Activated CD4-positive, alpha-beta memory T cell treated with anti-CD3 and anti-CD28 coated beads, Interleukin-2, amount 10 ng/mL, durations not matched to agents 7 days and 5 days (primary cell): ENCODE data around the gene SEMA4A. TPM values are rescaled to one million over a fixed set of nuclear protein-coding genes. Genes with fewer than 3 reads are reported as not detected.

ENCODE experiments used
- CTCF ChIA-PET: fragments of 350-600 bp; sonication (Branson Sonifier 250); formaldehyde crosslinking; loops from one replicate; lab custom pipeline; 2021; ENCODE audit warnings: antibody characterized with exemption, inconsistent platforms; lab: Charles Lee
- POLR2A ChIA-PET: fragments of 350-600 bp; sonication (Branson Sonifier 250); formaldehyde crosslinking; loops from one replicate; lab custom pipeline; 2021; ENCODE audit warnings: antibody characterized with exemption; lab: Charles Lee
- DNase-seq: peaks from one replicate; pipeline ENCODE4 v3.0.0-alpha.2; 2020
- H3K27ac Mint-ChIP-seq: one replicate; pipeline ENCODE4 v1.8.0; 2021; ENCODE audit warnings: mild to moderate bottlenecking, mixed read lengths
- H3K27me3 Mint-ChIP-seq: one replicate; pipeline ENCODE4 v1.8.0; 2021; ENCODE audit warnings: mixed read lengths
- H3K36me3 Mint-ChIP-seq: one replicate; pipeline ENCODE4 v1.8.0; 2021; ENCODE audit warnings: low read depth, mixed read lengths
- H3K4me1 Mint-ChIP-seq: one replicate; pipeline ENCODE4 v1.8.0; 2021; ENCODE audit warnings: mixed read lengths
- H3K4me3 Mint-ChIP-seq: one replicate; pipeline ENCODE4 v1.8.0; 2021; ENCODE audit warnings: mild to moderate bottlenecking, mixed read lengths
- H3K9me3 Mint-ChIP-seq: one replicate; pipeline ENCODE4 v1.8.0; 2021; ENCODE audit warnings: mixed read lengths
- total RNA-seq, 2 experiments: library from RNA; stranded (reverse); gene quantifications; one replicate each; pipeline ENCODE4 v1.2.3, GENCODE V29; 2021

Gene SEMA4A
- total RNA-seq, 2 experiments from 2014 or later = 20.8 to 21.5 TPM

DNA sequence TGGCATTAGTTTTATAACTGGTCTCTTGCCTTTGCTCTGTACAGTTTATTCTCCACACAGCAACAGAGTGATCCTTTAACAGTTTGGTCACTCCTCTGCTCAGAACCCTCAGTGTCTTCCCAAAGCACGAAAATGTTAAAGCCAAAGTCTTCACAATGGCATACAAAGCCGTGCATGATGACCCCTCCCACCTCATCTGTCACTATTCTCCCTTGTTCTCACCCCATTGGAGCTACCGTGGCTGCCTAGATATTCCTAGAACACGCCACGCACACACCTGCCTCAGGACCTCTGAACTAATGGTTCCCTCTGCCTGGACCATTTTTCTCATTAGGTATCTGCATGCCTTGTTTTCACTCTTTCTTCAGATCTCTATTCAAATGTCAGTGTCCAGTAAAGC, 8.6 kb upstream of the SEMA4A start:
- Mint-ChIP-seq H3K4me3 (no peak overlapping the region), H3K4me1 (peaks cover 29% of the 10 kb centered on the region), H3K27ac (no peak overlapping the region), H3K9me3 (no peaks in the 10 kb centered on the region), H3K36me3 (no peaks in the 10 kb centered on the region), H3K27me3 (no peaks in the 10 kb centered on the region)
- ChIA-PET POLR2A (interaction anchor here (1.1 to 4.7 kb wide), 2 partner anchors 68 to 138 kb away, joined by 5 to 28 read pairs; partner anchors contain the start of genes PMF1 and SMG5), CTCF (interaction anchor here (0.9 to 11.5 kb wide), 5 partner anchors 53 to 174 kb away, joined by 3 to 179 read pairs (median 6); no protein-coding TSS in a partner anchor)
- no peak for DNase-seq

DNA sequence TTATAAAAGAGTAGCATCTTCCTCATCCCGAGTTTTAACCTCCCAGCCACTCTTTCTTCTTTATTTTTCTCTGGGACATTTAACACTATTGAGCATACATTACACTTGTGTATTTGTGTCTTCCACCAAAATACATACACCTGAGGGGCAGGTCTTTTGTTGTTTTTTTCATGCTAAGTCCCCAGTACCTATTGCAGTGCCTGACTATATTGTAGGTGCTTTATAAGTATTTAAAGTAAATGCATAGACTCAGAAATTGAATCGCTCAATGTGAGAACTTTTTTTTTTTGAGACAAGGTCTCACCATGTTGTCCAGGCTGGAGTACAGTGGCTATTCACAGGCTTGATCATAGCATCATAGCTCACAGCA, 7.8 kb upstream of the SEMA4A start:
- POLR2A ChIA-PET = interaction anchor here (0.7 to 4.7 kb wide), 7 partner anchors 11 to 173 kb away, joined by 3 to 43 read pairs (median 5); partner anchors contain the start of genes PMF1 and SMG5

GRCh38 chr1:156146020-156146768, 7.2 kb upstream of the SEMA4A start:
- Mint-ChIP-seq H3K9me3 (no peaks in the 10 kb centered on the region), H3K4me3 (peak overlapping the region; percentile 23), H3K27me3 (no peaks in the 10 kb centered on the region), H3K27ac (peak overlapping the region; percentile 68), H3K4me1 (peaks cover 29% of the 10 kb centered on the region), H3K36me3 (no peaks in the 10 kb centered on the region)
- POLR2A ChIA-PET = interaction anchor here (0.7 to 4.7 kb wide), 9 partner anchors 12 to 173 kb away, joined by 3 to 43 read pairs (median 6); partner anchors contain the start of genes PMF1, SLC25A44 and SMG5
- peak; percentile 54 for DNase-seq
- CTCF ChIA-PET = interaction anchor here (0.6 to 11.5 kb wide), 17 partner anchors 9 to 173 kb away, joined by 3 to 179 read pairs (median 5); partner anchors contain the start of genes PMF1 and SLC25A44

More for the DNA sequence above, 7.8 kb upstream of the SEMA4A start:
- Mint-ChIP-seq H3K4me3 (no peak overlapping the region), H3K36me3 (no peaks in the 10 kb centered on the region), H3K9me3 (no peaks in the 10 kb centered on the region), H3K4me1 (peaks cover 29% of the 10 kb centered on the region), H3K27ac (peak overlapping the region; percentile 68), H3K27me3 (no peaks in the 10 kb centered on the region)
- CTCF ChIA-PET = interaction anchor here (0.6 to 11.5 kb wide), 17 partner anchors 10 to 173 kb away, joined by 3 to 179 read pairs (median 5); partner anchors contain the start of genes PMF1 and SLC25A44
- DNase-seq = no peak

- no peaks in the 10 kb centered on the region for H3K36me3 Mint-ChIP-seq
- ChIA-PET CTCF (interaction anchor here (1.2 to 11.5 kb wide), 7 partner anchors 9 to 172 kb away, joined by 4 to 179 read pairs (median 6); no protein-coding TSS in a partner anchor), POLR2A (interaction anchor here (1.3 to 4.7 kb wide), 7 partner anchors 13 to 135 kb away, joined by 4 to 43 read pairs (median 8); partner anchors contain the start of genes PMF1, SLC25A44 and SMG5)
- H3K9me3 Mint-ChIP-seq = no peaks in the 10 kb centered on the region
- no peak for DNase-seq
- peaks cover 29% of the 10 kb centered on the region for H3K4me1 Mint-ChIP-seq
- H3K4me3 Mint-ChIP-seq = peak overlapping the region; percentile 23
- H3K27me3 Mint-ChIP-seq = no peaks in the 10 kb centered on the region
- H3K27ac Mint-ChIP-seq = peak overlapping the region; percentile 68
Observed at GRCh38 chr1:156146769-156147405, 6.5 kb upstream of the SEMA4A start.

- Mint-ChIP-seq H3K9me3 (no peaks in the 10 kb centered on the region), H3K36me3 (no peaks in the 10 kb centered on the region), H3K4me3 (no peak overlapping the region), H3K27me3 (no peaks in the 10 kb centered on the region), H3K27ac (peak overlapping the region; percentile 73), H3K4me1 (peaks cover 39% of the 10 kb centered on the region)
- DNase-seq = no peak
- ChIA-PET POLR2A (interaction anchor here (1.0 to 4.7 kb wide), 7 partner anchors 13 to 77 kb away, joined by 3 to 43 read pairs (median 8); partner anchors contain the start of genes PMF1 and SLC25A44), CTCF (interaction anchor here (0.6 to 11.5 kb wide), 10 partner anchors 12 to 452 kb away, joined by 3 to 179 read pairs (median 4); partner anchors contain the start of gene PMF1)
Observed at GRCh38 chr1:156148216-156148615, 5.2 kb upstream of the SEMA4A start.

GRCh38 chr1:156149374-156150332, 3.7 kb upstream of the SEMA4A start:
- H3K27ac Mint-ChIP-seq = no peak overlapping the region
- H3K27me3 Mint-ChIP-seq = no peaks in the 10 kb centered on the region
- H3K9me3 Mint-ChIP-seq = no peaks in the 10 kb centered on the region
- ChIA-PET POLR2A (interaction anchor here (0.6 to 4.7 kb wide), 7 partner anchors 16 to 143 kb away, joined by 3 to 28 read pairs (median 5); partner anchors contain the start of genes PMF1 and TMEM79), CTCF (interaction anchor here (1.1 to 11.5 kb wide), 4 partner anchors 48 to 169 kb away, joined by 3 to 179 read pairs (median 14); no protein-coding TSS in a partner anchor)
- no peak for DNase-seq
- H3K4me1 Mint-ChIP-seq = peaks cover 49% of the 10 kb centered on the region
- H3K4me3 Mint-ChIP-seq = no peak overlapping the region
- H3K36me3 Mint-ChIP-seq = no peaks in the 10 kb centered on the region

DNA sequence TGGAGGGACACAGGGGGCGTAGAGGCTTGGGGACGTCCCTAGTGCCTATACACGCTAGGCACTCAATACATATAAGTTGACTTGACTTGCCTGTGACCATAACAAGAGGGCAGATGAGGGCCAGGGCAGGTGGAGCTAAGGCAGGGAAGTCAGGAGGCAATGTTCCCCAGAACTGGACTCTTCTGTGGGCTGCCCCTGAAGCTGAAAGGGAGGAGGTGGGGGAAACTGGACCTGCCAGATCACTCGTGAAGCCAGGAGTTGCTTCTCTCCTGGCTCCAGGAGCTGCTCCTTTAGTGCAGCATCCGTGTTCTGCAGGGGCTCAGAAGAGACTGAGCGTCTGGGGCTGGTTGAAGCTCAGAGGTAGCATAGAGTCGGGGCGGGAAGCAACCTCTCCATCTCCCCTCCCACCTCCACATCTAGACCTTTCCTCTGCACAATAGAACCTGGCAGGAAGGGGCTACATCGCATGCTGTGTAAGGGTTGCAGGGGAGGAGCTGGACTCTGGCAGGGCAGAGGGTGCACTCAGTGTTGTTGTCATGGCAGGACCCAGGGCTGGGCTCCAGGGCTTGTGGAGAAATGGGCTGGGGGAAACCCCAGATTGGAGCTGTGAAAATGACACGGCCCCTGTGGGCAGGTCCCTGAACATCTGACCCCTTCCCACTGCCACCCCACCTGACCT, 2.9 kb upstream of the SEMA4A start:
- Mint-ChIP-seq H3K4me3 (no peak overlapping the region), H3K27ac (no peak overlapping the region), H3K27me3 (no peaks in the 10 kb centered on the region), H3K36me3 (no peaks in the 10 kb centered on the region), H3K9me3 (no peaks in the 10 kb centered on the region), H3K4me1 (peaks cover 55% of the 10 kb centered on the region)
- ChIA-PET POLR2A (interaction anchor here (0.7 to 1.8 kb wide), 6 partner anchors 43 to 144 kb away, joined by 3 to 6 read pairs (median 4); partner anchors contain the start of genes PMF1, SLC25A44 and TMEM79), CTCF (interaction anchor here (1.1 to 11.5 kb wide), 3 partner anchors 47 to 74 kb away, joined by 3 to 179 read pairs (median 3); no protein-coding TSS in a partner anchor)
- DNase-seq = no peak

DNA sequence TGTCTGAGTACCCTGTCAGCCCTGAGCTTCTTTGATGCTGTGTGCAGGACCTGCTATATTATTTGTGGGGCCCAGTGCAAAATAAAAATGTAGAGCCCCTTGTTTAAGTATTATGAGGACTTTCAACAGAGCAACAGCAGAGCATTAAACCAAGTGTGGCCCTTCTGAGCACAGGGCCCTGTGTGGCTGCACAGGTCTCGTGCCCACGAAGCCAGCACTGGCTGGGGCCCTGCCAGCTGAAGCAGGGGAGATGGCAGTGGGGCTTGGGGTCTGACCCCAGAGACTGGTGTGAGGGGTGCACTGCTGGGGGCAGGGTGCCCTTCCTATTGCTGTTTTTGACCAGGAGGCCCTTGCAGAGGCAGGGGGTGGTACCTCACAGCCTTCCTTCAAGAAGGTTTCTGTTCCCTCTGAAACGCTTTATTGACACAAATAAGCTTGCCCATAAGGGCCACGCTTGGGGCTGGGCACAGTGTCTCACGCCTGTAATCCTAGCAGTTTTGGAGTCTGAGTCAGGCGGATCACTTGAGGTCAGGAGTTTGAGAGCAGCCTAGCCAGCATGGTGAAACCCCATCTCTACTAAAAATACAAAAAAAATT, 2.2 kb upstream of the SEMA4A start:
- CTCF ChIA-PET = interaction anchor here (0.6 to 11.5 kb wide), 4 partner anchors 46 to 73 kb away, joined by 3 to 179 read pairs (median 4); no protein-coding TSS in a partner anchor
- Mint-ChIP-seq H3K4me3 (no peak overlapping the region), H3K27me3 (no peaks in the 10 kb centered on the region), H3K9me3 (no peaks in the 10 kb centered on the region), H3K27ac (no peak overlapping the region), H3K4me1 (peaks cover 54% of the 10 kb centered on the region), H3K36me3 (no peaks in the 10 kb centered on the region)
- DNase-seq = no peak
- POLR2A ChIA-PET = interaction anchor here (1.1 to 2.0 kb wide), 5 partner anchors 42 to 74 kb away, joined by 4 to 7 read pairs (median 5); partner anchors contain the start of genes PMF1 and SLC25A44

DNA sequence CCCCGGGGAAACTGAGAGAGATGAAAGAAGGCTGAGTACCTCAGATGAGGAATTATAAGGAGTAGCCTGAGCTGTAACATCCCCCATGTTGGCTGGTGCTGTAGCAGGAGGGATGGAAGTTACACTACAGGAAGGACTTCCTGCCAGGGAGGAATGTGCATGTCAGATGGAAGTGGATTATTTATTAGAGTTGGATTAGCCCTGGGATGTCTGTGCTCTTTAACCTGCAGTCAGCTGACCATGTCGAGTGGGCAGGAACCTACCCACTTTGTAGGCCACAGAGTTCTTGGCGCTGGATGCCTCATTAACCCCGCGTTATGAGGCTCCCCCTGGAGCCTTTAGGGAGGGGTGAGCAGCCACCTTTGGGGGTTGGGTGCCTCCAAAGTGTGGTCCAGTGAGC, 757 bp upstream of the SEMA4A start:
- no peak overlapping the region for H3K27ac Mint-ChIP-seq
- no peak overlapping the region for H3K4me3 Mint-ChIP-seq
- ChIA-PET CTCF (interaction anchor here (1.1 kb wide), 1 partner anchor 72 kb away, joined by 3 read pairs; no protein-coding TSS in a partner anchor), POLR2A (interaction anchor here (2.0 kb wide), 1 partner anchor 61 kb away, joined by 7 read pairs; the partner anchor contains the start of gene PMF1)
- H3K27me3 Mint-ChIP-seq = no peaks in the 10 kb centered on the region
- no peaks in the 10 kb centered on the region for H3K9me3 Mint-ChIP-seq
- DNase-seq = no peak
- H3K4me1 Mint-ChIP-seq = peaks cover 58% of the 10 kb centered on the region
- H3K36me3 Mint-ChIP-seq = no peaks in the 10 kb centered on the region

DNA sequence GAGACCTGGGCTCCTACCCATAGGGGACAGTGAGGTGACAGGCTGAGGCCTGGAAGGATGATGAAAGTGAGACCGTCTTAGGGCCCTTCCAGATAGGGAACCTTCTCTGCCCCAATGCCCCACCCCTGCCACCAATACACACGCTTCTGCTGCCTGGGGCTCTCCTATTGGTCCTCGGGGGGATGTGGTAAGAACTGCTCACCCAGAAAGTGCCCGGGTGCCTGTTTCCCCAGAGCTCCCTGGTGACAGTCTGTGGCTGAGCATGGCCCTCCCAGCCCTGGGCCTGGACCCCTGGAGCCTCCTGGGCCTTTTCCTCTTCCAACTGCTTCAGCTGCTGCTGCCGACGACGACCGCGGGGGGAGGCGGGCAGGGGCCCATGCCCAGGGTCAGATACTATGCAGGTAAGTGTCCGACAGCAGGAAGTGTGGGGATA, 948 bp downstream of the SEMA4A start:
- POLR2A ChIA-PET = interaction anchor here (1.0 to 3.2 kb wide), 7 partner anchors 39 to 165 kb away, joined by 3 to 19 read pairs (median 5); partner anchors contain the start of genes PMF1, SLC25A44 and SMG5
- Mint-ChIP-seq H3K9me3 (no peaks in the 10 kb centered on the region), H3K36me3 (peaks cover 7% of the 10 kb centered on the region), H3K4me3 (peak overlapping the region; percentile 76), H3K4me1 (peaks cover 63% of the 10 kb centered on the region), H3K27ac (peak overlapping the region; percentile 71), H3K27me3 (no peaks in the 10 kb centered on the region)
- CTCF ChIA-PET = interaction anchor here (0.8 to 2.4 kb wide), 5 partner anchors 8 to 128 kb away, joined by 3 to 7 read pairs (median 5); partner anchors contain the start of genes PMF1 and SMG5
- DNase-seq = peak; percentile 66
